Measurements from ENCODE around the gene SLC51A.

GRCh38 chr3:196210673-196211556 is 5.4 kb upstream of the SLC51A start, which contains the start of gene ZDHHC19:
- TF ChIP-seq GABPA (IDR thresholded peaks at IDR 0.05; ENCODE audit: borderline replicate concordance, insufficient read depth, low read length) (no peak), POLR2AphosphoS5 (IDR thresholded peaks at IDR 0.05; ENCODE audit: low read depth, low read length) (no peak), CTCF (IDR thresholded peaks at IDR 0.05; ENCODE audit: control extremely low read depth in 1 of 3, insufficient read depth in 1 of 3, low read depth in 1 of 3, low read length in 3 of 3) (no peak), FOSL1 (IDR thresholded peaks at IDR 0.05; ENCODE audit: insufficient read depth, low read depth, low read length) (no peak), E2F6 (IDR thresholded peaks at IDR 0.05) (no peak), TAF7 (optimal IDR thresholded peaks at IDR 0.05; ENCODE audit: borderline replicate concordance, low read depth, low read length) (no peak), CHD2 (IDR thresholded peaks at IDR 0.05; ENCODE audit: low read length) (no peak), EP300 (IDR thresholded peaks at IDR 0.05; ENCODE audit: borderline replicate concordance in 1 of 2, low read depth in 2 of 2, low read length in 2 of 2) (no peak), CBX5 (IDR thresholded peaks at IDR 0.05; ENCODE audit: low read depth, low read length) (no peak)
